Measurements from ENCODE around the gene DUSP1.
"Not testable (repeated sequence)": the region's sequence is repeated elsewhere in the genome, so short reads cannot be mapped to it uniquely, and the experiment has no call there.

Gene DUSP1

DNA sequence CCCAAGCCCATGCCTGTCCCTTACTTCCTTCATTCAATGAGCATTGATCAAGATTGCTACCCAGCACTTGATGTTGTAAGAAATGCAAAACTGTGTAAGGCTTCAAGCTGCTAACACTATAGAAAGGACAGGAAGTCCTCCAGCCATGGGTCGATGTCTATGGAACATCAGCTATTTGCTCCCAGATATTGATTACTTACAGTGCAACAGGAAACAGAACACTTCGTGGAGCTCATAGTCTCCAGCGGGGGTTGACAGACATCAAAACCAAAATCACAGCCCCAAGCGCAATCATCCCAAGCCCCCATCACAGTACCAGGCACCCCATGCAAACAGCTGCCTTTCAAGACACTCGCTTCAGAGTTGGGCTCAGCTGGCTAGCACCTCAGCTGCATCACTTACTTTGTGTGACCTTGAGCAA is 26.8 kb upstream of the DUSP1 start:
- no peak for DNase-seq (ENCODE audit: low read depth in 2 of 2, low spot score in 1 of 2)

- DNase-seq (ENCODE audit: low read depth in 2 of 2, low spot score in 1 of 2), result no peak
These were observed 25.3 kb upstream of the DUSP1 start for GRCh38 chr5:172796306-172796705.

DNA sequence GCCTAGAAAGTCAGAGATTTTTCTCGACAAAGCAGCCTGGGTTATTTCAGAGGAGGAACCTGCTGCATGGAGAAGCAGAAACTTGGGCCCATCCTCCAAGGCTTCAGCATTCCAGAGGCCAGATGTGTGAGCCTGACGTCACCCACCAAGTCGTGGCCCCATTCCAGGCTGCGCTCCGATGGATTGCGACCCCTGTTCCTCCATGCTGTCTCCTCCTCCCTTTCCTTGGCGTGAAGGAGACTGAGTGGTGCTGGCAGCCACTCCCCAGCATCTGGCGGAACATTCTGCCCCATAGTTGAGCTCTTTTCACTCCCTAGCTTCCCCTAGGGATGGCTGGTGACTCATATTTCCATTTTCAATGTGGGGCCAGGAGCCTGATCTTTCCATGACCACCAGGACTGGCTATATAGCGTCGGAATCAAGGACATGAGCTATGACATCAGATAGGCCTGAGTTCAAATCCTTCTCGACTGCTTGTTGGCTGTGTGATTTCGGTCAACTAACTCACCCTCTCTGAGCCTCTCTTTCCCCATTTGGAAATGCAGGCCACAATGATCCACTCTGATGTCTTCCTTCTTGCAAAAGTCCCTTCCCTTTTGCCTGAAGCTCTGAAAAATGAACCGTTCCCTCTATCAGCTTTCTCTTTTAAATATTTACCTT is 24.5 kb upstream of the DUSP1 start:
- DNase-seq (ENCODE audit: low read depth in 2 of 2, low spot score in 1 of 2), result no peak

- DNase-seq (ENCODE audit: low read depth in 2 of 2, low spot score in 1 of 2), result no peak
These were observed 22.8 kb upstream of the DUSP1 start for GRCh38 chr5:172793577-172794488.

- no peak for DNase-seq (ENCODE audit: low read depth in 2 of 2, low spot score in 1 of 2)
These were observed 21.9 kb upstream of the DUSP1 start for GRCh38 chr5:172792701-172793570.

DNA sequence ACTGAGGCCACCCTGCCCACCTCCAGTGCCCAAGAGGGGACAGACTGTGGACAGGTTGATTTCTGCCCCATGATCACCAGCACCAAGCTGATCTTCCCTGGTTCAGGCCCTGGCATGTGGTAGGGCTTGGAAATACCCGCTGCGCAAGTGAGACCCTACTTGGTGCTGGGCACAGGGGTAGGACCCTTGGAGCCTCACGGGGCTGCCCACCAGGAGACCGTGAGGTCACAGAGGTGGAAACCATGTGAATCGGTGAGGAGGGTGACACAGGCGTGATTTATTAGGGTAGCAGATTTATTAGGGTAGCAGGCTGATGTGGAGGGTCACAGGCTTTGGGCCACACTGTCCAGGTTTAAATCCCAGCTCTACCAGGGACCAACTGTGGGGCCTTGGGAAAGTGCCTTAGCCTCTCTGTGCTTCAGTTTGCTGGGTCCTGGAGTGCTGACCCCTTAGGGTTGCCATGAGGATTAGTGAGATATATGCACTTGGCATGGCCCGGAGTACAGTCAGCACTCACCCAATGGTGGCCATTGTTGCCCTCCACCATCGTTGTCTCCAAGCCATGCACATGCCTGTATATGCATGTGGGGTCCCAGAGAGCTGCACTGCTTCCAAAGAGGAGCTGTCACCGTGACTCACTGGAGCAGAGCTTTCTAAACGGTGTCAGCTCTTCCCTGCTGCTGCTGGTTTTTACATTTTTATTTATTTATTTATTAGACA is 20.9 kb upstream of the DUSP1 start:
- DNase-seq (ENCODE audit: low read depth in 2 of 2, low spot score in 1 of 2), result no peak

DNA sequence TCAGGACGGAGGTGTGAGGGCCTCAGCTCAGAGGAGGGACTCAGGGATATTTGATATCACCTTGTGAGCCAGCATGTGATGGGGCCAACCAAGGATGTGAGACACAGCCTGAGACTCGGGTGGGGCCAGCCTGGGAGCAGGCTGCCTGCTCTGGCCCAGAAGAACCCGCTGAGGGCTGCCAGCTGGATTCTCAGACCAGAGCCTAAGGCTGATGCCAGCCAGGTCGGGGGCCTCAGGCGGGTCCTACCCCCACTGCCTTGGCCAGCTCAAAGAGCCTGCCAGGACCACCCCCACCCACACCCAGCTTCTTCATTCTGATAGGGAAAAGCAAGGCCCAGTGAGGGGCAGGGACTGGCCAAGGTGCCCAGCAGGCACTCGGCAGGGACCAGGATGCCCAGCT is 20.3 kb upstream of the DUSP1 start:
- no peak for DNase-seq (ENCODE audit: low read depth in 2 of 2, low spot score in 1 of 2)

DNA sequence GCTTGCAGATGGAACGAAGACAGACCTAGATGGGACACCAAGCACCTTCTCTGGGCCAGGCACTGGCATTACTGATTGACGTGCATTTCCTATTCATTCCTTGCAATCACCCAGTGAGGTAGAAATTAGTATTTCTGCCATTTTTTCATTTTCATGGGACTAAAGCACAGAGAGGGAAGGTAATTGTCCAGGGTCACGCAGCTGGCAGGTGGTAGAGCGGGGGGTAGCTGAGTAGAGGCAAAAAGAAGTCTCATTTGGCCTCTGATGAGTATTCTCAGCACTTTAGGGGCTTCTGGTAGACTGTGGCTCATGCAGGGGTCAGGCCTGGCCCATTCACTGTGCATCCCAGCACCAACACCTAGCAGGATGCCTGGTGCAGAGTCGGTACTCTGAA is 19.5 kb upstream of the DUSP1 start:
- no peak for DNase-seq (ENCODE audit: low read depth in 2 of 2, low spot score in 1 of 2)

DNA sequence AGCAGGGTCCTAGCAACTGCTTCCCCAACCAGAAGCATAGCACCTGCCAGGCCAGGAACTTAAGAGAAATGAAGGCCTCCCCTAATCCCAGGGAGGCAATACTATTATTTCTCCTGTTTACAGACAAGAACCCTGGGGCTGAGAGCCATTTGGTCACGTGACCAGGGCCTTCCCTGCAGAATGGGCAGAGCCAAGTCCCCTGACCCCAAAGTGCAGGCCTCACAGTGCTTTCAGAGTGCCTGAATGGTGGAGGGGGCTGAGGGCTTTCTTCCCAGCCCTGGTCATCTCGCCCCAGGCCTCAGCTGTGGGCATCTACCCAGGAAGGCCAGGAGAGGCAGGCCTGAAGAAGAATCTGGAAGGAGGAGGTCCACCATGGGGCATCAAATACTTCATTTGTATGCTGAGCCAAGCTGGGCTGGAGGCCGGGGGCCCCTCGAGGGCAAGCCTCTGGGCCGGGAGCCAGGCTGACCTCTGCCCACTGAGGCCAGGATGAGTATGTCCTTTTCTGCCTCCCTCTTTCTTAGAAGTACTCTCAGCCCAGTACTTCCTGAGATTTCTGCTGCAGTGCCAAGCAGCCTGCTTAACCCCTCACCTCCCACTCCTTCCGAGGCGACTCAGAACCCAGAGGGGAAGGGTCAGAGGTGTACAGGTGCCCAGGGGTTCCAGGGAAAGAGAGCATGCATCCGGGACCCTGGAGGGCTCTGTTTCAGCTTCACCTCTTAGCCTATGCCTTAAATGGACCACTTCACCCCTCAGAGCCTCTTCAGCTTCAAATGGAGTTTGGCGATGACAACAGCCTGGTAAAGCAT is 18.9 kb upstream of the DUSP1 start:
- DNase-seq (ENCODE audit: low read depth in 2 of 2, low spot score in 1 of 2), result no peak

DNA sequence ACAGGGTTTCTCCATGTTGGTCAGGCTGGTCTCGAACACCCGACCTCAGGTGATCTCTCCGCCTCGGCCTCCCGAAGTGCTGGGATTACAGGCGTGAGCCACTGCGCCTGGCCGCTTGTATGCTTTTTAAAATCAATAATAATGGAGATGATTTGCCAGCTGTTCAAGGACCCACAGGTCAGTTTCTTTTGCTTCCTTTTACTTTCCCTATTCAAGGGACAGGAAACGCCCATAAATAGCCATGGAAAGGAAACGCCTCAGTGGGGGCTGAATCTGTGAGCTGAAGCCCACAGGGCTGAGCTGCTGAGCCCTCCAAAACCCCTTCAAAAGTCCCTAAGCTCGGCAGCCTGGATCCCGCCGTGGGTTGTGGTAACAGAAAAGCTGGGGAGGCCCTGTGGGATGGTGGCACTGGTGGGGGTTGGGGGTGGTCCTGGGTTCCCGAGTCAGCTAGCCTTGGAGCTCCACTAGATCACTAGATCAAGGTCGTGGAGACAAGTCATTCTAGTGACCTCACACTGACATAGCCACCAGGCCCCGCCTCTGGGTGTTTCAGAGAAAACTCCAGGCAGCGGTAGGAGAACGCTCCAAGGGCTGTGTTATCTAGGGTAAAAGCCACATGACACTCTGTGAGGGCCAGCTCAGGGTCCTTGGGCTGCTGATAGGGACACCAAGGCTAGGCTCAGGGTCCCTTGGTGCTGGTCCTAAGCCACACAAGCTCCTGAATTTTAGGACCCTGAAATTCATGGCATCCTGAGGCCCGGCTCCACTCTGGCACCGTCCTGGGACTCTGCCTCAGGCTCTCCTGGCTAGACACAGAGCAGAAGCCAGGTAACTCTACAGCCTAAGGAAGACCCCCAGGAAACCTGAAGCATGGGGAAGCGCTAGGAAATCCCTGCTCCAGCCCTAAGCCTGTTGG is 18.0 kb upstream of the DUSP1 start:
- no peak for DNase-seq (ENCODE audit: low read depth in 2 of 2, low spot score in 1 of 2)

GRCh38 chr5:172787538-172787937 is 16.5 kb upstream of the DUSP1 start:
- not testable (repeated sequence) for DNase-seq (ENCODE audit: low read depth in 2 of 2, low spot score in 1 of 2)

- no peak for DNase-seq (ENCODE audit: low read depth in 2 of 2, low spot score in 1 of 2)
These were observed 15.9 kb upstream of the DUSP1 start for GRCh38 chr5:172786736-172787462.

DNA sequence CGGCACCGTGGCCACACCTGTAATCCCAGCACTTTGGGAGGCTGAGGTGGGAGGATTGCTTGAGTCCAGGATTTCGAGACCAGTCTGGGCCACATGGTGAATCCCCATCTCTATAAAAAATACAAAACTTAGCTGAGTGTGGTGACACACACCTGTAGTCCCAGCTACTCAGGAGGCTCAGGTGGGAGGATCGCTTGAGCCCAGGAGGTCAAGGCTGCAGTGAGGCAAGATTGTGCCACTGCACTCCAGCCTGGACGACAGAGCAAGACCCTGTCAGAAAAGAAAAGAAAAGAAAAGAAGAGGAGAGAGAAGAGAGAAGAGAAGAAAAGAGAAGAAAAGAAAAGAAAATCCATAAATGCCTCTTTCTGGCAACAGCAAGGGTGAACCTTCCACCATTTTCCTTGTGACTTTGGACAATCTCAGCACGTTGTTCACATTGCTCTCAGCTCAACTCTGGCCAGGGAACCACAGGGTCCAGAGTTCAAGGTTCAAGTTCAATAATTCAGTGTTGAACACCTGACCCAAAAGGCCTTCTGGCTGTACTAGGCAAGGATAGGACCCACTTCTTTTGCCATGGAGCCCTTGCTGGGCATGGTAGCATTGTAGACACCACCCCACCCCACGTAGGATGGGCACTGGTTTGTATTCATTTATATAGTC is 14.6 kb upstream of the DUSP1 start:
- DNase-seq (ENCODE audit: low read depth in 2 of 2, low spot score in 1 of 2), result no peak

- not testable (repeated sequence) for DNase-seq (ENCODE audit: low read depth in 2 of 2, low spot score in 1 of 2)
These were observed 13.2 kb upstream of the DUSP1 start for GRCh38 chr5:172784162-172784561.

DNA sequence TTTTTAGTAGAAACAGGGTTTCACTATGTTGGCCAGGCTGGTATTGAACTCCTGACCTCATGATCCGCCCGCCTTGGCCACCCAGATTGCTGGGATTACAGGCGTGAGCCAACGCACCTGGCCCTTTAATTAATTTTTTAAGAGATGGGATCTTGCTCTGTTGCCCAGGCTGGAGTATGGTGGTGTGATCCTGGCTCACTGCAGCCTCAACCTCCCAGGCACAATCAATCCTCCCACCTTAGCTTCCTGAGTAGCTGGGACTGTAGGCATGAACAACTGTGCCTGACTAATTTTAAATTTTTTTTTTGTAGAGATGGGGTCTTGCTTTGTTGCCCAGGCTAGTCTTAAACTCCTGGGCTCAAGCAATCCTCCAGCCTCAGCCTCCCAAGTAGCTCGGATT is 12.3 kb upstream of the DUSP1 start:
- DNase-seq (ENCODE audit: low read depth in 2 of 2, low spot score in 1 of 2), result not testable (repeated sequence)

DNA sequence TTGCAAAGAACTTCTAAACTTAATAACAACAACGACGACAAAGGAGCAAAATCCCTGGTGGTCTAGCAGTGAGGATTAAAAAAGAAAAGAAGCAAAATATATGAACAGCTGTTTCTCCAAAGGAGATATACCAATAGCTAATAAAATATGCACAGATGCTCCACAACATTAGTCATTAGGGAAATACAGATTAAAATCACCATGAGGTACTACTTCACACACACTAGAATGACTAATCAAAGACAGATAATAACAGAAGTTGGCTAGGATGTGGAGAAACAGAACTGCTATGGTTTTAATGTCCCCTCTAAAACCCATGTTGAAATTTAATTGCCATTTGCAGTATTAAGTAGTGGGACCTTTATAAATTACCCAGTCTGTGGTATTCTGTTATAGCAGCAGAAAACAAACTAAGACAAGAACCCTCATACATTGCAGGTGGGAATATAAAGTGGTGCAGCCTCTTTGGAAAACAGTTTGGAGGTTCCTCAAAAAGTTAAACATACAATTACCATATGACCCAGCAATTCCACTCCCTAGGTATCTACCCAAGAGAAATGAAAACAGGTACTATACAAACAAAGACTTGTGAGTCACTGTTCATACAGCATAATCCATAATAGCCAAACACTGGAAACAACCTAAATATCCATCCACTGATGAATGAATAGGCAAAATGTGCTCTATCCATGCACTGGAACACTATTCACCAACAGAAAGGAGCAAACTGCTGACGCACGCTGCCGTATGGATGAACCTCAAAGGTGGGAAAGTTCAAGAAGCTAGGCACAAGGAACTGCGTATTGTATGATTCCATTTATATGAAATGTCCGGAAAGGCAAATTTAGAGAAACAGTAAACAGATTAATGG is 11.4 kb upstream of the DUSP1 start:
- no peak for DNase-seq (ENCODE audit: low read depth in 2 of 2, low spot score in 1 of 2)
